IPS DF 4.7 (cell line): Measurements from ENCODE around the gene ANKRD49.

Experiments
- DNase-seq: peaks from one replicate; pipeline ENCODE4 v3.0.0-alpha.2; 2013; ENCODE audit warnings: low spot score; ENCODE audit errors: extremely low read depth

The ANKRD49 gene

DNA sequence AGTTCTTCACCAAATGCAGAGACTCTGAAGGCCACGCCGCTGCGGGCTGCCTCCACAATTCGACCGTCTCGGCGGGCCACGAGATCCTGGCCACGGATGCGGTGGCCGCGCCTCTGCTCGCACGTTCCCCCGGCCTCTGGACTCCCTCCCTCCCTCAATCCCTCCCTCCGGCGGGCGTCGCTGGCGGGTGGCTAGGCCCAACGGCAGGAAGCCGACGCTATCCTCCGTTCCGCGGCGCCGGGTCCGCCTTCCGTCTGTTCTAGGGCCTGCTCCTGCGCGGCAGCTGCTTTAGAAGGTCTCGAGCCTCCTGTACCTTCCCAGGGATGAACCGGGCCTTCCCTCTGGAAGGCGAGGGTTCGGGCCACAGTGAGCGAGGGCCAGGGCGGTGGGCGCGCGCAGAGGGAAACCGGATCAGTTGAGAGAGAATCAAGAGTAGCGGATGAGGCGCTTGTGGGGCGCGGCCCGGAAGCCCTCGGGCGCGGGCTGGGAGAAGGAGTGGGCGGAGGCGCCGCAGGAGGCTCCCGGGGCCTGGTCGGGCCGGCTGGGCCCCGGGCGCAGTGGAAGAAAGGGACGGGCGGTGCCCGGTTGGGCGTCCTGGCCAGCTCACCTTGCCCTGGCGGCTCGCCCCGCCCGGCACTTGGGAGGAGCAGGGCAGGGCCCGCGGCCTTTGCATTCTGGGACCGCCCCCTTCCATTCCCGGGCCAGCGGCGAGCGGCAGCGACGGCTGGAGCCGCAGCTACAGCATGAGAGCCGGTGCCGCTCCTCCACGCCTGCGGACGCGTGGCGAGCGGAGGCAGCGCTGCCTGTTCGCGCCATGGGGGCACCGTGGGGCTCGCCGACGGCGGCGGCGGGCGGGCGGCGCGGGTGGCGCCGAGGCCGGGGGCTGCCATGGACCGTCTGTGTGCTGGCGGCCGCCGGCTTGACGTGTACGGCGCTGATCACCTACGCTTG lies 50.2 kb downstream of the ANKRD49 start, which contains the start of gene FUT4:
Gene FUT4 (plus strand): TSS at position 227 of the 951 bp plus-strand sequence. CDS start 213 bp downstream, at position 440.
- no peak for DNase-seq

DNA sequence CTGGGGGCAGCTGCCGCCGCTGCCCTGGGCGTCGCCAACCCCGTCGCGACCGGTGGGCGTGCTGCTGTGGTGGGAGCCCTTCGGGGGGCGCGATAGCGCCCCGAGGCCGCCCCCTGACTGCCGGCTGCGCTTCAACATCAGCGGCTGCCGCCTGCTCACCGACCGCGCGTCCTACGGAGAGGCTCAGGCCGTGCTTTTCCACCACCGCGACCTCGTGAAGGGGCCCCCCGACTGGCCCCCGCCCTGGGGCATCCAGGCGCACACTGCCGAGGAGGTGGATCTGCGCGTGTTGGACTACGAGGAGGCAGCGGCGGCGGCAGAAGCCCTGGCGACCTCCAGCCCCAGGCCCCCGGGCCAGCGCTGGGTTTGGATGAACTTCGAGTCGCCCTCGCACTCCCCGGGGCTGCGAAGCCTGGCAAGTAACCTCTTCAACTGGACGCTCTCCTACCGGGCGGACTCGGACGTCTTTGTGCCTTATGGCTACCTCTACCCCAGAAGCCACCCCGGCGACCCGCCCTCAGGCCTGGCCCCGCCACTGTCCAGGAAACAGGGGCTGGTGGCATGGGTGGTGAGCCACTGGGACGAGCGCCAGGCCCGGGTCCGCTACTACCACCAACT lies 51.0 kb downstream of the ANKRD49 start:
- no peak for DNase-seq

- DNase-seq, result no peak
These were observed 51.7 kb downstream of the ANKRD49 start for GRCh38 chr11:94545264-94546161.

- no peak for DNase-seq
These were observed 52.3 kb downstream of the ANKRD49 start for GRCh38 chr11:94546162-94546470.

DNA sequence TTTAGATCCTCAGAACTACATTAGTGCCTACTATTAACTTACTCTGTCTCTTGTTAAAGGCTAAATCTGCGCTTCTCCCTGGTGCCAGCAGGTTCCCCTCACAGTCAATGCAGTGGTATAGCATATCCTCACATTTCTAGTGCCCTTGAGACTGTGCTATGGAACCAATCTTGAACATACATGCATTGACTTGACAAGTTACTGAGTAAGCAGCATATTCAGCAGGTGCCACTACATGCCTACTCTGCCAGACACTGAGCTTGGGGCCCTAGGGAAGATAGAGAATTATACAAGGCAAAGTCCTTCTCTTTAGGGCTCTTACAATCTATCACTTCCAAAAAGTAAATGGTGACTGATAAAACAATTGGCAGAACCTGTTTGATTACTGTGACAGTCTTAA lies 53.1 kb downstream of the ANKRD49 start:
- no peak for DNase-seq

DNA sequence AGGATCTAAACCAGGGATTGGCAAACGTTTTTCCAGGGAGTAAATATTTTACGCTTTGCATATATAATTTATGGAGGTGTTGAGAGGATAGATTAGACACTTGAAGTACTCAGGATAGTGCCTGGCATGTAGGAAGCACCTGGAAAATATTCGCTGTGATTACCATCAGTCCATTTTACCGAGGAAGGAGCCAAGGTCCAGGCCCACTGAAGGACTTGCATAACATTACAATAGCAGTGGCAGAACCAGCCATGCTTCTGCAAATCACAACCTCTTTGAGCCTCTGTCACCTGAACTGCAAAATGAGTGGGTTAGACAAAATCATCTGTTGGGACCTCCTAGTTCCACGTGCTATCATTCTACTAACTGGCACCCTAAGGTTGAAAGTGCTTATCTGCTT lies 55.4 kb downstream of the ANKRD49 start:
- DNase-seq, result no peak
